Measurements from ENCODE around the gene GRXCR1.

GRXCR1 gene

GRCh38 chr4:42928582-42928981 lies 36.1 kb downstream of the GRXCR1 start:
- no peak for DNase-seq (ENCODE audit: low read depth in 2 of 2)

- DNase-seq (ENCODE audit: low read depth in 2 of 2): no peak
Observed at GRCh38 chr4:42942216-42942615, 49.7 kb downstream of the GRXCR1 start.

- DNase-seq (ENCODE audit: low read depth in 2 of 2): no peak
Observed at GRCh38 chr4:42945874-42946273, 53.4 kb downstream of the GRXCR1 start.

- DNase-seq (ENCODE audit: low read depth in 2 of 2): no peak
Observed at GRCh38 chr4:42953321-42953720, 60.8 kb downstream of the GRXCR1 start.

- DNase-seq (ENCODE audit: low read depth in 2 of 2): no peak
Observed at GRCh38 chr4:42954963-42955669, 62.6 kb downstream of the GRXCR1 start.

GRCh38 chr4:42955746-42956505 lies 63.4 kb downstream of the GRXCR1 start:
- DNase-seq (ENCODE audit: low read depth in 2 of 2): no peak

- DNase-seq (ENCODE audit: low read depth in 2 of 2): no peak
Observed at GRCh38 chr4:42965326-42965725, 72.8 kb downstream of the GRXCR1 start.

- DNase-seq (ENCODE audit: low read depth in 2 of 2): no peak
Observed at GRCh38 chr4:42985976-42986375, 93.5 kb downstream of the GRXCR1 start.

GRCh38 chr4:42995343-42995944 lies 102.9 kb downstream of the GRXCR1 start:
- no peak for DNase-seq (ENCODE audit: low read depth in 2 of 2)

- no peak for DNase-seq (ENCODE audit: low read depth in 2 of 2)
Observed at GRCh38 chr4:43008793-43009192, 116.3 kb downstream of the GRXCR1 start.

GRCh38 chr4:43014256-43014655 lies 121.7 kb downstream of the GRXCR1 start:
- DNase-seq (ENCODE audit: low read depth in 2 of 2): no peak

- no peak for DNase-seq (ENCODE audit: low read depth in 2 of 2)
Observed at GRCh38 chr4:43041632-43042031, 149.1 kb downstream of the GRXCR1 start.

- DNase-seq (ENCODE audit: low read depth in 2 of 2): no peak
Observed at GRCh38 chr4:43047058-43047457, 154.5 kb downstream of the GRXCR1 start.

- no peak for DNase-seq (ENCODE audit: low read depth in 2 of 2)
Observed at GRCh38 chr4:43048570-43048969, 156.1 kb downstream of the GRXCR1 start.

- DNase-seq (ENCODE audit: low read depth in 2 of 2): no peak
Observed at GRCh38 chr4:43049326-43049725, 156.8 kb downstream of the GRXCR1 start.

- DNase-seq (ENCODE audit: low read depth in 2 of 2): no peak
Observed at GRCh38 chr4:43066415-43066814, 173.9 kb downstream of the GRXCR1 start.

GRCh38 chr4:43071069-43071468 lies 178.6 kb downstream of the GRXCR1 start:
- no peak for DNase-seq (ENCODE audit: low read depth in 2 of 2)
